ENCODE data around the gene ZBTB18.

The ZBTB18 gene

GRCh38 chr1:244092293-244092963 lies 41.3 kb downstream of the ZBTB18 start:
- DNase-seq, result no peak

GRCh38 chr1:244092964-244093638 lies 42.0 kb downstream of the ZBTB18 start:
- no peak for DNase-seq

GRCh38 chr1:244094880-244095528 lies 43.9 kb downstream of the ZBTB18 start:
- no peak for DNase-seq

- DNase-seq, result no peak
Measured at GRCh38 chr1:244095529-244095911, 44.4 kb downstream of the ZBTB18 start.

GRCh38 chr1:244096066-244096610 lies 45.1 kb downstream of the ZBTB18 start:
- DNase-seq, result no peak

- DNase-seq, result no peak
Measured at GRCh38 chr1:244096691-244097090, 45.6 kb downstream of the ZBTB18 start.

GRCh38 chr1:244097523-244098405 lies 46.7 kb downstream of the ZBTB18 start:
- DNase-seq, result no peak

GRCh38 chr1:244099258-244099930 lies 48.3 kb downstream of the ZBTB18 start:
- no peak for DNase-seq

GRCh38 chr1:244100276-244100675 lies 49.2 kb downstream of the ZBTB18 start:
- no peak for DNase-seq

- DNase-seq, result no peak
Measured at GRCh38 chr1:244100704-244101453, 49.8 kb downstream of the ZBTB18 start.

GRCh38 chr1:244102046-244102445 lies 51.0 kb downstream of the ZBTB18 start:
- DNase-seq, result no peak

- no peak for DNase-seq
Measured at GRCh38 chr1:244102468-244102867, 51.4 kb downstream of the ZBTB18 start.

GRCh38 chr1:244104309-244105060 lies 53.4 kb downstream of the ZBTB18 start:
- DNase-seq, result no peak

- DNase-seq, result no peak
Measured at GRCh38 chr1:244106176-244106575, 55.1 kb downstream of the ZBTB18 start.
